ENCODE data around the gene RPS24. TPM values are rescaled to one million over a fixed set of nuclear protein-coding genes. Genes with fewer than 3 reads are reported as not detected.

The RPS24 gene
- total and polyA plus RNA-seq, 10 of the 15 experiments (the other 5 are each of a cell fraction or from before 2014, with no cell fraction given), result 1,343 to 7,285 (median 2,230) TPM

DNA sequence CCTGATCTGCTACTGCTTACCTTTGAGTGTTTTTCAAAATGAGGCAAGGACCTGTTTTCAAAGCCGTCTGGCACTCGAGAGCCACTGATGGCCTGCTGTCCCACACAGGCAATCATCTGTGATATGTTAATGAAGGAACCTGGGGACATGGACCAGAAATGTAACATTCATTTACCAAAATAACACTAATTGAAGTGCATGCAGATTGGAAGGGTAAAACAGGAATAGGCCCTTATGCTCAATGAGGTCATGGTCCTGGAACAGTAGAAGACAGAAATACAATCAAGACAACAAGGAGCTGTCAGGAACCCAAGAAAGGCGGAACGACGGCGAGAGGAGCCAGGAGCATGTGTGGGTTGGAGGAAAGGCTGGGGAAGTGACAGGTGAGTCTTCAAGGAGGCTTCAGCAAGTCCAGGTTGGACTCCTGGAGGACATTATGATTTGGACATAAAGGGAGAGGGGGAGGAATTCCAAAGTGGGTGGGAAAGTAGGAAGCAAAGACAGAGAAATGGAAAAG lies 32.6 kb upstream of the RPS24 start (continued):
- TF ChIP-seq, protein P1, sequence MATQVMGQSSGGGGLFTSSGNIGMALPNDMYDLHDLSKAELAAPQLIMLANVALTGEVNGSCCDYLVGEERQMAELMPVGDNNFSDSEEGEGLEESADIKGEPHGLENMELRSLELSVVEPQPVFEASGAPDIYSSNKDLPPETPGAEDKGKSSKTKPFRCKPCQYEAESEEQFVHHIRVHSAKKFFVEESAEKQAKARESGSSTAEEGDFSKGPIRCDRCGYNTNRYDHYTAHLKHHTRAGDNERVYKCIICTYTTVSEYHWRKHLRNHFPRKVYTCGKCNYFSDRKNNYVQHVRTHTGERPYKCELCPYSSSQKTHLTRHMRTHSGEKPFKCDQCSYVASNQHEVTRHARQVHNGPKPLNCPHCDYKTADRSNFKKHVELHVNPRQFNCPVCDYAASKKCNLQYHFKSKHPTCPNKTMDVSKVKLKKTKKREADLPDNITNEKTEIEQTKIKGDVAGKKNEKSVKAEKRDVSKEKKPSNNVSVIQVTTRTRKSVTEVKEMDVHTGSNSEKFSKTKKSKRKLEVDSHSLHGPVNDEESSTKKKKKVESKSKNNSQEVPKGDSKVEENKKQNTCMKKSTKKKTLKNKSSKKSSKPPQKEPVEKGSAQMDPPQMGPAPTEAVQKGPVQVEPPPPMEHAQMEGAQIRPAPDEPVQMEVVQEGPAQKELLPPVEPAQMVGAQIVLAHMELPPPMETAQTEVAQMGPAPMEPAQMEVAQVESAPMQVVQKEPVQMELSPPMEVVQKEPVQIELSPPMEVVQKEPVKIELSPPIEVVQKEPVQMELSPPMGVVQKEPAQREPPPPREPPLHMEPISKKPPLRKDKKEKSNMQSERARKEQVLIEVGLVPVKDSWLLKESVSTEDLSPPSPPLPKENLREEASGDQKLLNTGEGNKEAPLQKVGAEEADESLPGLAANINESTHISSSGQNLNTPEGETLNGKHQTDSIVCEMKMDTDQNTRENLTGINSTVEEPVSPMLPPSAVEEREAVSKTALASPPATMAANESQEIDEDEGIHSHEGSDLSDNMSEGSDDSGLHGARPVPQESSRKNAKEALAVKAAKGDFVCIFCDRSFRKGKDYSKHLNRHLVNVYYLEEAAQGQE (IDR thresholded peaks at IDR 0.05; ENCODE audit: low read depth, low read length), result no peak

DNA sequence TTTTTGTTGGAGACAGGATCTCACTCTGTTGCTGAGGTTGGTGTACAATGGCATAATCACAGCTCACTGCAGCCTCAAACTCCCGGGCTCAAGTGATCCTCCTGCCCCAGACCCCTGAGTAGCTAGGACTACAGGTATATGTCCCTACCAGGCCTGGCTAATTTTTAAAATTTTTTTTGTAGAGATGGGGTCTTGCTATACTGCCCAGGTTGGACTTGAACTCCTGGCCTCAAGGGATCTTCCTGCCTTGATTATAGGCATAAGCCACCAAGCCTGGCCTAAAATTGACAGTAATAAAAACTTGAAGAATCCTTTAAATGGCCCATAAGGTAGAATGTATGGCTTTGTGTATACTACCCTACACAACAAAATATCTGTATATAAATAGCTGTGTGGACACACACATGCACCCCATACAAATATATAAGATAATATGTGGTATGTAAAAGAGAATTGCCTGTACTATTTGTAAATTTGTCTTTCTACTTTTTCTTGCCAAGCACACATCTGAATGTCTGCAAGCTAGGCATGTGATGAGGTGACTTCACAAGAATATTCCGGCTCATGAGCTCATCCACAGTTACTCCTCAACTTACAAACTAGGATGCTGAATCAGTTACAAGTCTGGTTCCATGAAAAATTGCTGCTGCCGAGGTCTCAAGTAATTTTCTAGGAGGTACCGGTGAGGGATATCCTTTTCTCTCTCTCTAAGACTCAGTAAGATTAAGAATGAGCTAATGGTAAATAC lies 30.9 kb upstream of the RPS24 start:
- intact Hi-C loops (cut with micrococcal nuclease; ENCODE audit: unreplicated experiment) (no loop called here), in situ Hi-C loops (cut with MboI) (no loop called here)
- Histone ChIP-seq H3K4me1 (ENCODE audit: control insufficient read depth, insufficient read depth, low read length) (no peaks in the 10 kb centered on the region), H4K20me1 (ENCODE audit: control insufficient read depth, insufficient read depth) (no peaks in the 10 kb centered on the region), H3K27ac (ENCODE audit: control insufficient read depth, insufficient read depth) (no peak overlapping the region), H3K36me3 (ENCODE audit: control insufficient read depth in 2 of 2, insufficient read depth in 2 of 2, low read length in 1 of 2) (peaks cover 11 to 30% of the 10 kb centered on the region in 2 experiments), H3K9ac (ENCODE audit: control insufficient read depth, insufficient read depth, low read length) (no peak overlapping the region), H2AFZ (ENCODE audit: control insufficient read depth, low read depth, low read length) (no peak overlapping the region), H3K4me3 (no peak overlapping the region), H3K4me2 (ENCODE audit: control insufficient read depth, insufficient read depth) (no peak overlapping the region), H3K9me3 (replicated peaks; ENCODE audit: control insufficient read depth, insufficient read depth, low read length) (no peaks in the 10 kb centered on the region), H3K27me3 (replicated peaks in 1 of 2; ENCODE audit: control insufficient read depth in 2 of 2, insufficient read depth in 2 of 2, low read length in 1 of 2) (no peaks in the 10 kb centered on the region), H3K79me2 (ENCODE audit: control insufficient read depth, insufficient read depth, low read length) (no peaks in the 10 kb centered on the region)
- 100% methylated on average over 4 of the region's 4 CpGs for WGBS (ENCODE audit: insufficient coverage, insufficient replicate concordance, low lambda C conversion rate, missing lambda C conversion rate)
- no peak for ATAC-seq
- ChIA-PET CTCF (interaction anchor here (0.8 to 1.7 kb wide), 2 partner anchors 34 to 156 kb away, joined by 3 to 5 read pairs; no protein-coding TSS in a partner anchor), SMC1A (ENCODE audit: uncharacterized antibody, unreplicated experiment) (no interaction called here), POLR2A (no interaction called here), RAD21 (ENCODE audit: unreplicated experiment) (no interaction called here)
- DNase-seq (ENCODE audit: low read depth, low spot score), result no peak
- BruUV-seq (replicated peaks), result no TSS peak
- FAIRE-seq, result no peak
- TF ChIP-seq SRF (IDR thresholded peaks at IDR 0.05; ENCODE audit: low read depth in 2 of 2, low read length in 2 of 2) (no peak), IKZF2 (IDR thresholded peaks at IDR 0.05) (no peak), NFIC (IDR thresholded peaks at IDR 0.05; ENCODE audit: low read depth, low read length) (no peak), NFYA (IDR thresholded peaks at IDR 0.05; ENCODE audit: borderline replicate concordance, low read depth, low read length) (no peak), ZSCAN29 (IDR thresholded peaks at IDR 0.05) (no peak), LARP7 (IDR thresholded peaks at IDR 0.05) (no peak), ZNF207 (IDR thresholded peaks at IDR 0.05; ENCODE audit: borderline replicate concordance) (no peak), EZH2 (IDR thresholded peaks at IDR 0.05; ENCODE audit: borderline replicate concordance, control insufficient read depth, low read depth, low read length) (no peak), SIN3A (IDR thresholded peaks at IDR 0.05; ENCODE audit: low read depth, low read length) (no peak), ZZZ3 (IDR thresholded peaks at IDR 0.05; ENCODE audit: control insufficient read depth, insufficient read length, low read depth) (no peak), SUPT20H (IDR thresholded peaks at IDR 0.05; ENCODE audit: borderline replicate concordance, control insufficient read depth, low read depth, low read length) (no peak)
- TF ChIP-seq, protein P2, sequence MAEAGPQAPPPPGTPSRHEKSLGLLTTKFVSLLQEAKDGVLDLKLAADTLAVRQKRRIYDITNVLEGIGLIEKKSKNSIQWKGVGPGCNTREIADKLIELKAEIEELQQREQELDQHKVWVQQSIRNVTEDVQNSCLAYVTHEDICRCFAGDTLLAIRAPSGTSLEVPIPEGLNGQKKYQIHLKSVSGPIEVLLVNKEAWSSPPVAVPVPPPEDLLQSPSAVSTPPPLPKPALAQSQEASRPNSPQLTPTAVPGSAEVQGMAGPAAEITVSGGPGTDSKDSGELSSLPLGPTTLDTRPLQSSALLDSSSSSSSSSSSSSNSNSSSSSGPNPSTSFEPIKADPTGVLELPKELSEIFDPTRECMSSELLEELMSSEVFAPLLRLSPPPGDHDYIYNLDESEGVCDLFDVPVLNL (IDR thresholded peaks at IDR 0.05; ENCODE audit: low read depth, low read length), result no peak
- TF ChIP-seq, protein P3, sequence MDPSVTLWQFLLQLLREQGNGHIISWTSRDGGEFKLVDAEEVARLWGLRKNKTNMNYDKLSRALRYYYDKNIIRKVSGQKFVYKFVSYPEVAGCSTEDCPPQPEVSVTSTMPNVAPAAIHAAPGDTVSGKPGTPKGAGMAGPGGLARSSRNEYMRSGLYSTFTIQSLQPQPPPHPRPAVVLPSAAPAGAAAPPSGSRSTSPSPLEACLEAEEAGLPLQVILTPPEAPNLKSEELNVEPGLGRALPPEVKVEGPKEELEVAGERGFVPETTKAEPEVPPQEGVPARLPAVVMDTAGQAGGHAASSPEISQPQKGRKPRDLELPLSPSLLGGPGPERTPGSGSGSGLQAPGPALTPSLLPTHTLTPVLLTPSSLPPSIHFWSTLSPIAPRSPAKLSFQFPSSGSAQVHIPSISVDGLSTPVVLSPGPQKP (IDR thresholded peaks at IDR 0.05; ENCODE audit: low read depth, low read length), result no peak

All from GM12878 (cell line).